ENCODE results near the gene TSPAN11.

The TSPAN11 gene, protein sequence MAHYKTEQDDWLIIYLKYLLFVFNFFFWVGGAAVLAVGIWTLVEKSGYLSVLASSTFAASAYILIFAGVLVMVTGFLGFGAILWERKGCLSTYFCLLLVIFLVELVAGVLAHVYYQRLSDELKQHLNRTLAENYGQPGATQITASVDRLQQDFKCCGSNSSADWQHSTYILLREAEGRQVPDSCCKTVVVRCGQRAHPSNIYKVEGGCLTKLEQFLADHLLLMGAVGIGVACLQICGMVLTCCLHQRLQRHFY

DNA sequence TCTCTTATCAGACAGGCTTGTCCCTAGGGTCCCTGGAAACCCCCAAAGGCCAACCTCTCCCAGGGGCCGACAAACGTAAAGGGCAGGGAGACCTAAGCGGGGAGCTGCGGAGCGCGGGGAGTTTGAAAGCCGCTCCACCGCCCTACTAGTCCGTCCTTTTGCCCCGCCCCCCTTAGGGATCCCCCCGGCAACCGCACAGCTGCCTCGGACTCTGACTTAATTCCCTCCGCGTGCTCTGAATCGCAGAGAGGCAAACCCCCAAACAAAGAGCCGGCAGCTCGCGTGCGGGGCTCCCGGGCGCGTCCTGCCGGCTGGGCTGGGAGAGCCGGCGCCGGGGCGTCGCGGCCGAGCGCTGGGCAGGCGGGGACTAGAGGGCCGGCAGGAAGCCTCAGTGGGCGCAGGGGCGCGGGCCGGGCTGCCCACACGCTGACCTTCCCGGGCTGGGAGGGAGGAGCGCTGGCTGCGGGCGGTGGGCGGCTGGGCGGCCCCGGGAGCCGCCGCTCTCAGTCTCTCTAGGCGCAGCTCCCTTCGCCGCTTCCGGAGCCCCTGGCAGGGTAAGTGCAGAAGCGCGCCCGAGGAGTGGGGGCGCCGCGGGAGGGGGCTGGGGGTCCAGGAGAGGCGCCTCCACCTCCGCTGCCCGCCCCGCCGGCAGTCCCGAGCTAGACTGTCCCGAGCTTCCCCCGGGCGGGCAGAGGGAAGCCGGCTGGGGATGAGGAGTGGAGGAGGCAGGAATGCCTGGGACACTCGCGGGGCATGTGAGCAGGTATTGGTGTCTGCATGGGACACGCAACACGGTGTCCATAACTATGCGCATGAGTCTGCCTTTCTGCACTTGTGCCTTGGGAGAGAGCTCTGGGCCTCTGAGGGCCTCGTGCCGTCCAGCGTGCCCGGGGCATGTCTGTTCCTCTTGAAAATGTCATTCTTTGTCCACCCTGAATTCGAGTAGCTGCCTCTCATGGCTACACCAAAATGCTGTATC lies at the start of gene TSPAN11:
Gene TSPAN11 (plus strand): TSS at position 506 of the 979 bp plus-strand sequence. CDS start 27,244 bp downstream, outside the sequence.
- no peak for DNase-seq (ENCODE audit: low read depth)
- peak within 1 kb of the TSS; percentile 34 for H3K4me3 ChIP-seq (ENCODE audit: control insufficient read depth, low read depth, low read length)
- TF ChIP-seq, protein P1, sequence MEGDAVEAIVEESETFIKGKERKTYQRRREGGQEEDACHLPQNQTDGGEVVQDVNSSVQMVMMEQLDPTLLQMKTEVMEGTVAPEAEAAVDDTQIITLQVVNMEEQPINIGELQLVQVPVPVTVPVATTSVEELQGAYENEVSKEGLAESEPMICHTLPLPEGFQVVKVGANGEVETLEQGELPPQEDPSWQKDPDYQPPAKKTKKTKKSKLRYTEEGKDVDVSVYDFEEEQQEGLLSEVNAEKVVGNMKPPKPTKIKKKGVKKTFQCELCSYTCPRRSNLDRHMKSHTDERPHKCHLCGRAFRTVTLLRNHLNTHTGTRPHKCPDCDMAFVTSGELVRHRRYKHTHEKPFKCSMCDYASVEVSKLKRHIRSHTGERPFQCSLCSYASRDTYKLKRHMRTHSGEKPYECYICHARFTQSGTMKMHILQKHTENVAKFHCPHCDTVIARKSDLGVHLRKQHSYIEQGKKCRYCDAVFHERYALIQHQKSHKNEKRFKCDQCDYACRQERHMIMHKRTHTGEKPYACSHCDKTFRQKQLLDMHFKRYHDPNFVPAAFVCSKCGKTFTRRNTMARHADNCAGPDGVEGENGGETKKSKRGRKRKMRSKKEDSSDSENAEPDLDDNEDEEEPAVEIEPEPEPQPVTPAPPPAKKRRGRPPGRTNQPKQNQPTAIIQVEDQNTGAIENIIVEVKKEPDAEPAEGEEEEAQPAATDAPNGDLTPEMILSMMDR (IDR thresholded peaks at IDR 0.05; ENCODE audit: control insufficient read depth, insufficient read depth, low read depth, low read length, missing control alignments): no peak

DNA sequence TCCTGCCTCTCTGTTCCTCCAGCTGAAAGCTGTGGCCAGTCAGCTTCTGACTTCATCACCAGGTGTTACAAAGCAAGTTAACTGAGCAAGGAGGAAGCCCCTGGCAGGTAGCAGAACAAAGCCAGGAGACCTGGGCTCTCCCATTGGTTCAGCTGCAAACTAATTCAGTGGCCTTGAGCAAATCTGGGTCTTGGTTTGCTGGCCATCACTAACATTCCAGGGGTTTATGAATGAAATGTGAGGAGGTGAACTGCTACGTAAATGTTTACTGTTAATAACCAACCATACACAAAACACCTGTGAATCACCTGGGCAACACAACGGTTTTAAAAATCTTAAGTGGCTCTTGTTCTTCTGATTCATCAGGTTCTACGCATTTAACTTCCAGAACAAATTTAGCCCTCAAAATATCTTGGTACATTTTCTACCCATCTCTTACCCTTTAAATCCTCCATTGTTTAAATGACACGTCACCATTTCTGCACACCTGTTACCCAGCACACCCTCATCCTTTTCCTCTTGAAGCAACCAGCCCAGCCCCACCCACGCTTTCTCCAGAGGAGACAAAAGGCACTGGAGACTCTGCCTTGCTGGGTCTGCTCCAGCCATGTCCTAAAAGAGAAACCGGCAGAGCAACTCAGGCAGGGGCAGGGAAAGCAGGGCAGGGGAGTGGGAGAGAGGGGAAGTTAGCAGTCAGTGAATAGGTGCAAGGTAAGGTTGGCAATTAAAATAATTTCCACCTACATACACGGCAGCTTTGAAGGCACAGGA lies 49.3 kb upstream of the TSPAN11 start:
- H3K4me3 ChIP-seq (ENCODE audit: control insufficient read depth, low read depth, low read length): no peak overlapping the region
- TF ChIP-seq, protein P1 (IDR thresholded peaks at IDR 0.05; ENCODE audit: control insufficient read depth, insufficient read depth, low read depth, low read length, missing control alignments): no peak
- no peak for DNase-seq (ENCODE audit: low read depth)

DNA sequence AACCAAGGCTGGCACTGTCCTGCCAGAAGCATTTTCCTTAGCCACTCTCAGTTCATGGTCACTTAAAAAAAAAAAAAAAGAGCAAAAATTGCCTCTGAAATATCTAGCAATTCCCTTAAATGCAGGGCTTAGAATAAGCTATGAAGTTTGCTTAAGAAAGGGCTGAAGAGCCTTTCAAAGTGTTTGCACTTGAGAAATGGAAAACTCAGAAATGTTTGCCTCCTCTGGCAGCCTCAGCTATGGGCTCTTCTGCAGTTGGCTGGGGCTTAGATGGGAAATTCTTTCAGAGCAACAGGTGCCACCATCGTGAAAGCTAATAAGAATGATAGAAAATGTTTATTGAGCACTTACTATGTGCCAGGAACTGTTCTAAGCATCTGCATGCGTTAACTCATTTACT lies 48.5 kb upstream of the TSPAN11 start:
- TF ChIP-seq, protein P1 (IDR thresholded peaks at IDR 0.05; ENCODE audit: control insufficient read depth, insufficient read depth, low read depth, low read length, missing control alignments): no peak
- no peak overlapping the region for H3K4me3 ChIP-seq (ENCODE audit: control insufficient read depth, low read depth, low read length)
- DNase-seq (ENCODE audit: low read depth): no peak

DNA sequence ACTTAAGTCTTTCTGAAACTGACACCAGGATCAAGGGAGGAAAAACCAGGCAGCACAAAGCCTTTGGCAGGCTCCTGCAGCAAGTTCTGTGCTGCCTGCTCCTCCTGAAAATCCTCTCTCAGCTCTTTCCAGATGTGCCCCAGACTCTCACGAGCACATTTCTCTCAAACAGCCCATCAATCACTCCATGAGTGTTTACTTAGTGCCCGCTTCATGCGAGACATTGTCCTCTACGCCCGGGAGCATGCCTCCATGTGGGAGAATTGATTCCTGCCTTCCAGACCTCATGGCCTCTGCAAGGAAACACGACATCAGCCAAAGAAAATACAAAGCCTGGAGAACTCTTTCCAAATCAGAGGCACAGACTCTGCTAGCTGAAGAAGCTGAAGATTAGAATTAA lies 46.5 kb upstream of the TSPAN11 start:
- H3K4me3 ChIP-seq (ENCODE audit: control insufficient read depth, low read depth, low read length): no peak overlapping the region
- DNase-seq (ENCODE audit: low read depth): no peak
- TF ChIP-seq, protein P1 (IDR thresholded peaks at IDR 0.05; ENCODE audit: control insufficient read depth, insufficient read depth, low read depth, low read length, missing control alignments): no peak

DNA sequence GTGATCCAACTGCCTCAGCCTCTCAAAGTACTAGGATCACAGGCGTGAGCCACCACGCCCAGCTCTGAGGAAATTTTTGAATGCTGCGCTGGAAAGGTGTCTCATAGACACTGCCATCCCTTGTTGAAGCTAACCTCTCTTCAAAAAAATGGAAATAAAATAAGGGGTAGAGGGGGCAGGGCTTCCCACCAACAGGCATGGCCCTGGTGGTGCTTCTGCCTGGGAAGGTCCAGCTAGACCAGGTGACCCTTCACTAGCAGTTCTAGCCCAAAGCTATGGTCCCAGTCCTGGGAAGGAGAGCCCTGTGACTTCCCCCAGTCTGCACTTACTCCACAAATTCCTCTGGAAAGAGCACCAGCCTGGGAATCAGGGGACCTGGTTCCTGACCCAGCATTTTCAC lies 45.7 kb upstream of the TSPAN11 start:
- DNase-seq (ENCODE audit: low read depth): no peak
- TF ChIP-seq, protein P1 (IDR thresholded peaks at IDR 0.05; ENCODE audit: control insufficient read depth, insufficient read depth, low read depth, low read length, missing control alignments): no peak
- no peak overlapping the region for H3K4me3 ChIP-seq (ENCODE audit: control insufficient read depth, low read depth, low read length)

DNA sequence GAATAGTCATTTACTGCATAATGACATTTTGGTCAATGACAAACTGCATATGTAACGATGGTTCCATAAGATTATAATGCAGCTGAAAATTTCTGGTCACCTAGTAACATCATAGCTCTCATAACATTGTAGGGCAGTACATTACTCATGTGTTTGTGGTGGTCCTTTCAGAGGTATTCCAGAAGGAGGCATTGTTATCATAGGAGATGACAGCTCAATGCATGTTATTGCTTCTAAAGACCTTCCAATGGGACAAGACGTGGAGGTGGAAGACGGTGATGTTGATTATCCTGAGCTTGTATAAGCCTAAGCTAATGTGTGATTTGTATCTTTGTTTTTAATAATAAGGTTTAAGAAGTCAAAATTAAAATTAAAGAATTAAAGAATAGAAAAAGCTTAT lies 43.8 kb upstream of the TSPAN11 start:
- no peak overlapping the region for H3K4me3 ChIP-seq (ENCODE audit: control insufficient read depth, low read depth, low read length)
- no peak for DNase-seq (ENCODE audit: low read depth)
- TF ChIP-seq, protein P1 (IDR thresholded peaks at IDR 0.05; ENCODE audit: control insufficient read depth, insufficient read depth, low read depth, low read length, missing control alignments): peak; percentile 6

Measured in AG09309 (cell line).